ENCODE data around the gene SSBP3.
"Not testable (repeated sequence)": the region's sequence is repeated elsewhere in the genome, so short reads cannot be mapped to it uniquely, and the experiment has no call there.

Gene SSBP3

DNA sequence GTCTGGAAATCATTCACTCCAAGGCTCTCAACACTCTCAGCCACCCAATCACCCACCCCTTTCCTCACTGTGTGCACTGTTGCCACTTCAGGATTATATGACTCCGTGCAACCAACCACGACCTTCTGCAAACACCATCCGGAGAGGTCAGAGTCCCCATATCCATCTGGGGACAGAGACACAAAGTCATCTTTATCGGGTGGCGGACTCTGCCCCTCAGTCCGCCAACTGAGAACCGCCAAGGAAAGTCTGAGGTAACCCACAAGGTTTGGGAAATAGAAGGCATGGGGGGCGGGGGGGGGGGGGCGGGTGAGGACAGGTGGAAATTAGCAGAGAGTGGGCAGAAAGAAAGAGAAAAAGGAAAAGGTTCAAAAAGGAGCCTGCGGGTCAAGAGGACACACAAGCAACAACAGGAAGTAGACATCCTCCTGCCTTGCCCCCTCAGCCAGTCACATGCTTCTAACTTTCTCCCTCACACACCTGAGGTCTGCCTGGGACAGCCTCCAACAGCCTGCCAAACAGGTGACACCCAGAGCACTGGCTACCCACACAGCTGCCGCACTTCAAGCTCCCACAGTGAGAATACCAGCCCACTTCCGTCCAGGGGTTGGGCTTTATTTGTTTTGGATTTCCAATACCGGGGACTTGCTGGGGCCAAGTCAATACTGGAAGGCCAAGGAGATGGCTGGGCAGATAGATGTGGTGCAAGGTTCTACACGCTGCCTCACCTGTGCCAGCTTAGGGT is 58.1 kb downstream of the SSBP3 start:
- no peak for DNase-seq

DNA sequence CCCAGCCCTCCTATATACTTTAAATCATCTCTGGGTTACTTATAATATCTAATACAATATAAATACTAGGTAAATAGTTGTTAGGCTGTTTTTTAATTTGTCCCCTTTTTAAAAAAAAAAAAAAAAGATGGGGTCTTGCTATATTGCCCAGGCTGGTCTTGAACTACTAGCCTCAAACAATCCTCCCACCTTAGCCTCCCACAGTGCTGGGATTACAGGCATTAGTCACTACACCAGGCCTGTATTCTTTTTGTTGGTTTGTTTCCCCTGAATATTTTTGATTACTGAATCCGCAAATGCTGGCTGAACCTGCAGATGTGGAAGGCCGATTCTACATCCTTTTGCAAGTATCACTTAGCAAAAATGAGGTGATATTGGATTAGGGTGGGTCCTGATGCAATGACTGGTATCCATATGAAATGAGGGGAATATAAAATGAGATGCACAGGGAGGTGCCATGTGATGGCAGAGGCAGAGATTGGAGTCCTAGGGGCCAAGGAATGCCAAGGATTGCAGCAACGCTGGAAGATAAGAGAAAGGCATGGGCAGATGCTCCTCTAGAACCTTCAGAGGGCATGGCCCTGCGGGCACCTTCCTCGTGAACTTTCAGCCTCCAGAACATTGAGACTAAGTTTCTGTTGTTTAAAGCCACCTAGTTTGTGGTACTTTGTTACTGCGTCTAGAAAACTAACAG is 58.8 kb downstream of the SSBP3 start:
- no peak for DNase-seq

DNA sequence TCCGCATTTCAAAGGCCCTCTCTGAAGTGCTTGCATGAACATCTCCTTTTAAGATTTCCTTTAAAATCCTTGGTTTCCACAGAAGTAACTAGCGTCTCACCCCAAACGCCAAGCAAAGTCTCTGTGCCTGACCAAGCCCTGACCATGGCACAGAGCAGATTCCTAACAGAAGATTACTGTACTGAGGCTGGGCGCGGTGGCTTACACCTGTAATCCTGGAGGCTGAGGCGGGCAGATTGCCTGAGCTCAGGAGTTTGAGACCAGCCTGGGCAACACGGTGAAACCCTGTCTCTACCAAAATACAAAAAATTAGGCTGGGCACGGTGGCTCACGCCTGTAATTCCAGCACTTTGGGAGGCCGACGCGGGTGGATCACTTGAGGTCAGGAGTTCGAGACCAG is 60.6 kb downstream of the SSBP3 start:
- not testable (repeated sequence) for DNase-seq

DNA sequence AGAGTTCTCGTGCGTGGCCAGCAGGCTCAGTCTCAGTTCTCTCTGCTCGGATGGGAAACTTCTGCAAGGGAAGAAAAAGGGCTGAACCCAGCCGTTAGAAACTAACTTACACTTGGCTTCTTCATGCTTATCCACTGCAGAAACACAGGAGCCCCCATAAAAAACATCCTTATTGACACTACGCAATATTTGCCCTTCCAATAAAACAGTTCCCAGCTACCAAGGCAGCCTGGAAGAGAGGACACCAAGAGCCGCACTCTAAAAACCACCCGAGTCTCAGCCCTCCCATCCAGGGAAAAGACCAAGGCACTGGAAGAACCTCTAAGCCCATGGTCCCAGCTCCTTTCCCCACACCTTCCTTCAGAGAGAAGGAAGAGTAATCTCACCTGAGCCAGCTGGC is 61.1 kb downstream of the SSBP3 start:
- no peak for DNase-seq

DNA sequence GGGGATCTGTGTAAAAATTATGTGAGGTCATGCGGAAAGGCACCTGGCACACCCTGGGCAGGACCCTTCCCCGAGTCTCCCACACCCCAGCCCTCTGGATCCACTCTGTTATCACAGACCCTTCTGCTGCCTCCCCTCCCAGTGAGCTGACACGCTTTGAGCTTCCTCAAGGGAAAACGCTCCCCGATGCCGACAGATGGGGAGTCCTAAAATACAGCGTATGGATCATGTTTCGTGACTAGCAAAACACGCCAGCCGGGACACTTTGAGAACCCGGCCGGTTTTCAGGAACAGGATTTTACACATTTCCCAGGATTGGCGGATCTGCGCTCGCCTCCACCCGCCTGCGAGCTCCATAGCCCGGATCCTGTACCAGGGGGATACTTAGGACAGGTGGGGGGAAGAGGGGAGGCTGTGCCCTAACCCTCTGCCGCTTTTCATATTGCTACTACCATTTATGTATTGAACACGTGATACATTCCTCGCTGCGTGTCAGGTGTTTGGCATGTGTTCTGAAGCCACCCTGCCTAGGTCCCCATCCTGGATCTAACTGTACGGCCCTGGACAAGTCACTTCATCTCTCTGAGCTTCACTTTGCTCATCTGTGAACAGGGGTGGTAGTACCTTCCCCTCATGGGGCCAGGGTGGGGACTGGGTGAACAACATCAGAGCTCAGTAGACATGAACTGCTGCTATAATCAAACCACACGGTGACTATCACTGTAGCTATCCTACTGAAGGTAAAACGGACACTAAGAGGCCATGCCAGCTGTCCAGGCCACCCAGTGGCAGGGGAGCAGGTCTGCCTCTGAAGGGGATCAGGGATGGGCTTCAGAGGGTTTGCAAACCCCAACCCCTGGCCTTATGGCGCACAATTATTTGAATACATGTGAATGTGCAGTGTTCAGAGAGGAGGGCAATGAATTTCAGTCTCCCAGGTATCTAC is 63.2 kb downstream of the SSBP3 start:
- no peak for DNase-seq

DNA sequence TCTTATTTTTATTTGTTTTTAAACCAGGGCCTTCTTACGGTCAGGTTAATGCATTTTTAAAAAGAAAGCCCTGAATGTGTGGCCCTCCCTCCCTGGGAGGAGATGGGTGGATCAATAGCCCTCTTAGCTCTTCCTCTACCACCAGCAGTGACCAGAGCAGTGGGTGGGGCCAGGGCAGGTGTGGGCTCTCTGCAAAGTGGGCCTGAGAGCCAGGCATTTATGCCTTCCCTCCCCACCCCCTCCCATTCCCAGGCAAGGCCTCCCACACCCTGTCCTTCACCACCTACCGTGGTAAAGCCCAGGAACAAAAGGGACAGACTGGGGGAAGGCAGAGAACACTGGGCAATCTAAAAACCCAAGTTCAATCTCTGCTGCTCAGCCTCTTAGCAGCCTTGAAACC is 63.9 kb downstream of the SSBP3 start:
- no peak for DNase-seq

DNA sequence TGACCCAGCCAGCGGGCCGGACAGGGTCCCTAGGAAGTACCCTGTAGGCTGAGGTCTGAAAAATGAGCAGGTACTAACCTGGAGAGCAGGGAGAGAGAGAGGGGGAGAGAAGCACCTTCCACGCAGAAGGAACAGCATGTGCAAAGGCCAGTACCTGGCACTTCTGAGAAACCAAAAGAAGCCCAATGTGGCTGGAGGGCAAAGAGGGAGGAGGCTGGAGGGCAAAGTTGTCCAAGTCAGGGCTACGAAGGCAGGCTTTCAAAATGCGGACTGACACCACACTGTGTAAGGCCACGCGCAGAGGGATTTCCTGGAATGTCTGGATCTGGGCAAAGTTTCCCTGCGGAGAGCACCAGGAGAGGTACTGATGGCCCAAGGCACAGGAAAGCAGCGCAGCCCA is 64.4 kb downstream of the SSBP3 start:
- no peak for DNase-seq

DNA sequence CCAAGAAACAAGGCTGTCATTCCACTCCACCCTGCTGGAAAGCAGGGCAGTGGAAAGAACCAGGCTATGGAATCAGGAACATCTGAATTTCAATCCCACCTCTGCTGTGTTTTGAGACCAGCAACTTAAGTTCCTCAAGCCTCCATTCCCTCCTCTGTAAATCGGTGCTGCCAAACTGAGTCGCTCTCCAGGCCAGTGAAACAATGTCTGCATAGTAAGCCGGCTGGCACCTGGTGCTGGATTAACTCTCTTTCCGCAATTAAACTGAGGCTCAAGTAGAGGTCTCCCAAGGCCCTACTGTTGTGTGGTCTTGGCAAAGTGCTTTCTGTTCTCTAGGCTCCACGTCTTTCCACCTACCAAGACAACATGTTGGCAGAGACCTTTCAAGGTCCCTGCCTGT is 65.3 kb downstream of the SSBP3 start:
- DNase-seq = no peak

DNA sequence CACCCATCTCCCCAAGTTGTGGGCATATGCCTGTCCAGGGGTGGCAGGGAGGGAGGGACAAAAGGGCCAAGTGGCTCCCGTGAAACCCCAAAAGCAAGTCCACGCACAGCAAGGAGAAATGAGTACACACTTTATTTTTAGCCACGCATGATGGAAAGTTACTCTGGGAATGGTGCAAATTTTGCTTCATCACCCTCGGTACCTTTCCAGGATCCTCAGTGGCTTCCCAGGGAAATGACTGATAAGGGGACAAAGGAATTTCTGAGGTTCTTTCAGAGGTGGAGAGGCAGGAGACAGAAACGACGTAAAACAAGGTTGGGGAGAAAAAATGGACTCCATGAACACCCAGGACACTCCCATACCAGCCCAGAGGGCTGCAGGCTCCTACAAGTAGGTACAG is 65.8 kb downstream of the SSBP3 start:
- DNase-seq = no peak

DNA sequence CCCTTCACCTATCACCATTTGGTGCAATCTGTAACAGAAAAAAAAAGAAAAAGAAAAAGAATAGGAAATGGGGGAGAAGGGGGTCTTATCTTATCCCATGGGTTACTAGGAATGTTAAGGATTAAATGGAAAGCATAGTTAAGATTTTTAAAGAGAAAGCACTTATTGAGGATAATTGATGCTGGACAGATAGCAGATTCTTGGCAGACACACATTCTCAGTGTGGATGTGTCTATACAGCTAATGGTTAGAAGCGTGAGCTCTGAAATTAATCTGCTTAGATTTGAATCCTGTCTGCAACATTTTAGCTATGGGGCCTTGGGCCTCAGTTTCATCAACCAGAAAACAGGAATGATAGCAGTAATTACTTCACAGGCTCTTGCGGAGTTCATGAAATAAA is 67.1 kb downstream of the SSBP3 start:
- DNase-seq = no peak

DNA sequence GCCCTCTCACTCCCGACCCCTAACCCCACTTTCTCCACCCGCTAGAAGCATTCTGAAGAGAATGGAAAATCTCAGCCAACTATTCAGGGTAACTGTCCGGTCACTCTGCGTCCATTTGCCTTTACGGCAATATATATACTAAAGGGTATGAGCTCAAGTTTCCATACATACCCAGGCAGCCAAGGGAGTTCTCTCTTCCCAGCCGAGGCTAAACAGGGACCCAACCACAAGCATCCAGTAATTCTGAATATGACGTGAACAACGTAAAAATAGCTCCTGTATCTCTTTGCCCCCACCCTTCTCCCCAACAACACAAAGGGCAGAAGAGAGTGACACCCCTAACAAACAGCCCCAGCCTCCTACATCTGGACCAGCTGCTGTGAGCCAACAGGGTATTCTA is 67.7 kb downstream of the SSBP3 start:
- no peak for DNase-seq

DNA sequence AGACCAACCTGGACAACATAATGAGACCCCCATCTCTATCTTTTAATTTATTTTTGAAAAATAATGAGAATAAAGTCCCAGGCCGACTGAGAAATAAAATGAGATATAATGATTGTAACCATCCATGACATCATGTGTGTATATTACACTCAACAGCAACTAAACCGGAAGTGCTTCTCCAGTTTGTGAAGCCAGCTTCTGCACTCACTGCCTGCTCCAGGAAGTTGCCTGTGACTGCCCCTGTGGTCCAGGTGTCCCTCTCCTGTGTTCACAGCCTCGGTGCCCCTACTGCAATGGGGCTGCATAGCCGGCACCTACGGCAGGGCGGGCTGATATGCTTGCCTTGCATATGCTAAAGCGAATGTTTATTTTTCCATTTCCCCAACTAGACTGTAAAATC is 68.3 kb downstream of the SSBP3 start:
- DNase-seq = no peak

DNA sequence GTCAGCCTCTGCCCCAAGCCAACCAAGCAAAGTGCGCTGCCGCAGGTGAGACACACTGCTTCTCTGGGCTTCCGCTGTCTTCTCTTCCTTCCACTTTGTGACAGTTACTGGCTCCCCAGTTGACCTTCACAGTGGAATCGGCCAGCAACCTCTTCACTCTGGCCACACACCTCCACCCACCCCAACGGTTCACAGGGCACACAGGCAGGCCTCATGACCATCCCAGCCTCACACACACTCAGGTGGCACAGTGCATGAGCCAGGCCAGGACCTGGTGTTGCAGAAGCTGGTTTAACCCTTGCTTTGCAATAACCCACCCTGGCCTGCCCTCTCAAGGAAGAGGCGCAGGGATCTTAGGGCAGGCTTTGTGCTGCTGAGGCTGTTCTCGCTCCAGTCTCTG is 69.2 kb downstream of the SSBP3 start:
- DNase-seq = no peak

DNA sequence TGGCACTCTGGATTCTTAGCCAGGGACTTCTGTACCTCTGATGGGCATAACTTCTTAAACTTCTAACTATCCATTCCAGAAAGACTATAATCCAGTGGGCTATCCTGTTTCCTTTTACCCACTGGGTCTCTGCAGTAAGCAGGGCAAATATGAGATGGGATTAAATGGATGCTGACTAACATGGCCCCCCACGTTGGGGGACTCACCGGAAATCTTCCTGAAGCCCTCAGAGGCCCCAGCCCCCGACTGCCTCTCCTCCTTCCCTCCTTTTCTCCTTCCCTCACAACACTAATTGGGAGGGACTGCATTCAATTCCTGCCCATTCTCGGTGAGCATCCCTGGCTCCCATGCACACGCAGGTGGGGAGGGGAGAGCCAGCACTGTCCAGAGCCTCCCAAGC is 70.1 kb downstream of the SSBP3 start:
- no peak for DNase-seq

DNA sequence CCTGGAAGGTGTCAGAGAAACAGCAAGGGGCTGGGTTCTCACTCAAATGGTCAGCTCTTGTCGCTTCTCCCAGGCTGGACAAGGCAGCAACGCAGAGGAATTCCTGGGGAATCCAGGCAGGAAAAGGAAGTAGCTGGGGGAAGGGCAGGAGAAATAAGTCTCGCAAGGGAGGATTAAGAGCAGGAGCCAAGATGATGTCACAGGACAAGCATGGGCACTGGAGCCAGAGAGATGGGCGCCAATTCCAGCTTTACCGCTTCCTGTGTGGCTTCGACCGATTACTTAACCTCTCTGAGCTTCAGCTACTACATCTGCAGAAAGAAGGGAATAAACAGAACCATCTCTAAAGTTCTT is 70.5 kb downstream of the SSBP3 start:
- DNase-seq = no peak

DNA sequence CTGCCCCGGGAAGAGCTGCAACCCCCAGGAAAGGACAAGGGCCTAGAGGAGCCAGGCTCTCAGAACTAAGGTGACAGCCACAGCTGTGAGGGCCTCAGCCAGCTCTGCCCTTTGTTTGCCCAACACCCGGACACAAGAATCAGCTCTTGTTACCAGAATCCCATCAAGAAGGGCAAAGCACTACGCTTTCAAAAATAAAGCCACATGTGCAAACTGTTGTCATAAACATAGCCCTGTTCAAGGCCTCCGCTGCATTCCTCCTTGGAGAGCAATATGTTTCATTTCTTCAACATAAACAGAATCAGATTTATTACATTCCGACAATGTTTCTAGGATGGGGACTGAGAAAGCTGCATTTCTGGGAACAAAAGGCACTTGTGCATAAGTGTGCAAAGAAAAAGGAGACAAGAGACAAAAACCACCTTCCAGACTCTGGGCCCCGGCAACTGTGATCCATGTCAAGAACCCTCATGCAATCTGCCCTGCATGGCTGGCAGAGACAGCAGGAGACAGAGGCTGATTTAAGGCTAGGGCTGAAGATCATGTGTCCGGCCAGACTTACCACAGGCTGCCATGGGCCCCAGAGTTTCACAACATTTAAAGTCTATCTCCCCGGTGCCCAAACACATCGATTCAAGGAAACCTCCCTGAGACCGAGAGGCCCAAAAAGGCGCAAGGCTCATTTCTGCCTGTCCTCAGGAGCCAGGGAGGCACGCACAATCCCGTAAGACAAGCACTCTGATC is 71.0 kb downstream of the SSBP3 start:
- DNase-seq = no peak

DNA sequence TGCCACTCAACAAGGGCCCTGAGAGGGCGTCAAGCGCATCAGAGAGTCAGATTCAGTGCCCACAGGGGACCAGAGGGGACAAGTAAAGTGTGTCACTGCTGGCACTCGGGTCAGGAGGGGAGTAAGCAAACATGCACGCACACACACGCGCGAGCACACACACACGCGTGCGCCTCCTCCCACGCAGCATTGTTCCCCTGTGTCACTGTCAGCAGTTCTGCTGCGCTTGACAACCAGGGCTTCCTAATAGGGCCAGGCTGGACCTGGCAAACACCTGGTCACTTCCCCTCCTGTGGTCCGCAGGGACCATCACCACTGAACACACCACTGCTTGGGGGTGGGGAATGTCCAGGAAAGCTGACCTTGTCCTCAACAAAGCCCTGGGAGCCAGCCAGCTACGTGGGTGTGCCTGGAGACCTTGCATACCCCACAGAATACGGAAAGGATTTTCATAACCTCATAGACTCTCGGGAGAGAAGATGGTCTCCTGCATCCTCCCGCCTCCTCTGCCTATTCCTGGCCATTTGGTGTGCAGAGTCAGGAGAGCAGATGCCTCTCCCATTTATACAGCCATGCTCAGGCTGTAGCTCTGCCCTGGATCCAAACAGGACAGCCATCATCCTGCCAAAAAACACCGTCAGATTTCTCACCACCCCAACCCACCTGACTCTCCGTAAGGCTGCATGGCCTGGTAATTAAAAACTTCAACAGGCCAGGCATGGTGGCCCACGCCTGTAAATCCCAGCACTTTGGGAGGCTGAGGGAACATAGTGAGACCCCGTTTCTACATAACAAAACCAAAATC is 73.2 kb downstream of the SSBP3 start:
- DNase-seq = no peak

DNA sequence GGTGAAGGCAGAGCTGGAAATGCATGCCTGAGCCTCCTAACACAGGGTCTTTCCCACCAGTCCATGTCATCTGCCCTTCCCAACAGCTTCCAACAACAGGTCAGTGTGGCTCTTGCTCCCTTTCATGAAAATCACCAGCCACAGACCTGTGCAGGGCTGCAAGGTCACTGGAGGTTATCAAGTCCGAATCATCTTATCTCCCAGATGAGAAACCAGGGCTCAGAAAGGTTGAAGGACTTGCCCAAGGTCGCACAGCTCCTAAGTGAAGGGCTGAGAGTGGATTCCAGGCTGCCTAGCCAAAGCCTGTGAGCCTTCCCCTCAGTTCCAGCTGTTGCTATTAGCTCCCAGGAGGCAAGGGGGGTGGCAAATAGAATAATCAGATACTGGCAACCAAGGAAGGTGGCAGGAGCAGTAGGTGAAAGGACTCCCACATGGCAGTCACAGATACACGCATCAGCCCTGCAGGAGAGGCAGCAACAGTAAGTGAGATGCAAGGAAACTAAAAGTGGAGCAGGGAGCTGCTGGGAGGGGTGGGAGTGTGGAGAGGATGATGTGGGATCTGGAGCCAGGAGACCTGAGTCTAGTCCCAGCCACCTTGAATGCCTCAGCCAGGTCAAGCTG is 74.2 kb downstream of the SSBP3 start:
- no peak for DNase-seq

DNA sequence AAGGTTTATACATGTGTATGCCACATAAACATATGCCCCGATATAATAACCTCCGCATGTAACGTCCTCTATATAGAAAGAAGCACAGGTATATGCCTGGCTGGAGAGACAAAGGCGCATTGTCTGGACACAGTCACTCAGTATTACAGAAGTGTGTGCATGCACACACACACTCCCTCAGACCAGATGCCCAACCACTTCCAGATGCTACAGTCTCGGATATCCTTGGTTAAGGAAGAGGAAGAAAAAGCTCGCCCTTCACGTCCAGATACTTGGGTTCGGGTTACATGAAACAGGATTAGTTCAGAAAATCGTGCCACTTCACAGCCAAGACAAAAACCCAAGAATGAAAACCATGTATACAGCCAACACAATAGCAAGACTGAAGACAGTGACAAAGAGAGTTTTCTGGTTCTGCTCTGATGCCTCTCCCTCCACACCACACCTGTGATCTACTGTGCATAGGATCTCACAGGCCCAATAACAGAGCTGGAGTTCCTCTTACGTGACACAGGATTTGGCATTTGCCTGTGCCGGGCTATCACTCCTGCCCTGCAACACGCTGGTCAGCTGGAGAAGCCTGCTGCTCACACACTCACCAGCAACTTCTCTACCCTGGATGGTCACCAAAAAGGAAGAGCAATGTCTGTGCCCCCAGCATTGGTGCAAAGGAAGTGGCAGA is 75.0 kb downstream of the SSBP3 start:
- no peak for DNase-seq

DNA sequence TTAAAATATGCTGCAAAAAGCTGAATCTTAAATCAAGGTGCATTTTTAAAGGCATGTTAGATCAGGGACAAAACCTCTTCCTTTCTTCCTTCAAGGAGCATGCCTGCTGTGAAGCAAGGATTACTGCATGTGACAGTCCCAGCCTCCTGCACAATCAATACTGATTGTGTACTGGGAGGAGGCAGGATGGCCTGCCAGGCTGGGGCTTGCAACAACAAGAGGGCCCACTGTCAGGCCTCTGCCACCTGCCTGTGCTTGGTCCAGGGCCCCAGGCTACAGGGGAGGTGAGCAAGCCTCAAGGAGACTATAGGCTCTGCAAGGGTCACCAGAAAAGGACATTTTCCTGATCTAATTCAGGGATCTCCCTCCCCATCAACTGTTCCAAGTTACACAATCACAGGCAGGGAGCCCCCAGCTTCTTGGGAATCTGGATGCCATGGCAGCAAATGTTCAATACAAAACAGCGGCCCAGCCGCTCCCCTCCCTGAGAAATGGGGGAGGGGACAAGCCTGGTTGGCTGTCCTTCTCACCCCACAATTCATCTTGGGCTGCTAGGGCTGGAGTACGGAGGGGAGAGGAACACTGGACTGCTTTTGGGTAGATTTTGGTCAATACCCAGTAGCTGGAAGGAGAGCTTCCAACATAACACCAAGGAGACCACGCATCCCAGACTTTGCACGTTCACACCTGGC is 76.7 kb downstream of the SSBP3 start:
- no peak for DNase-seq

All from hematopoietic multipotent progenitor cell treated with erythropoietin and hydrocortisone succinate and interleukin-3 and kit ligand, for 8 days (in vitro differentiated cells).